Left lobe of liver (tissue), 2 donors: Measurements from ENCODE around the gene PSMG1. TPM values are rescaled to one million over a fixed set of nuclear protein-coding genes. Genes with fewer than 3 reads are reported as not detected.
"Not testable (repeated sequence)": the region's sequence is repeated elsewhere in the genome, so short reads cannot be mapped to it uniquely, and the experiment has no call there.

Experiments
- ATAC-seq: fragments of 200-7000 bp; cut with Tn5 transposase; one replicate; pipeline ENCODE4 v1.9.1; 2020; ENCODE audit warnings: mild to moderate bottlenecking, moderate library complexity
- DNase-seq: peaks from one replicate; pipeline ENCODE4 v3.0.0-alpha.2; 2020; ENCODE audit warnings: low spot score
- total RNA-seq: library from RNA; stranded (reverse); gene quantifications from one replicate; pipeline ENCODE4 v1.2.1, GENCODE V29; 2021
- donor health status: DM: no; HTN: no; CAD: no; lungs with moderate emphysema.
- donor health status: DM: no; HTN: yes; CAD: no.

Gene PSMG1
- 18.2 TPM for total RNA-seq

- peak; percentile 89 for ATAC-seq
- peak; percentile 97 for DNase-seq
Observed at GRCh38 chr21:39183272-39184049, at the start of gene PSMG1. PSMG1 (minus strand) TSS chr21:39183451; CDS start chr21:39183385, 66 bp downstream.

GRCh38 chr21:39232861-39233291, 49.6 kb upstream of the PSMG1 start:
- no peak for DNase-seq
- no peak for ATAC-seq

DNA sequence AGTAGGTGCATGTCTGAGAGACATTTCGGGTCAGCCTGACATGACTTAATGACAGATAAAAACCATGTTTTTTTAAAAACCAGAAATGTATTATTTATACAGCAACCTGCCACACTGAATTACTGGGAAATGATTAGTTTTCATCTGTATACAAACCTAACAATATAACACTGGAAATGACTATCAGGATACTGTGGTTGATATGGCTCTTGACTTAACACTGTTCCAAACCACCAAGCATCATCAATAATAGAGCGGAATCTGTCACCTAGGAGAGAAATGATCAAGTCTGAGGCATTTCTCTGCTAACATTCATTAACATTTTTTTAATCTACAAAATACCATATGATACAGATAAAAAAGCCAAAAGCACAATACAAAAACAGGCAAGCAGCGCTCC, 41.7 kb upstream of the PSMG1 start:
- DNase-seq (no peak), ATAC-seq (no peak)

DNA sequence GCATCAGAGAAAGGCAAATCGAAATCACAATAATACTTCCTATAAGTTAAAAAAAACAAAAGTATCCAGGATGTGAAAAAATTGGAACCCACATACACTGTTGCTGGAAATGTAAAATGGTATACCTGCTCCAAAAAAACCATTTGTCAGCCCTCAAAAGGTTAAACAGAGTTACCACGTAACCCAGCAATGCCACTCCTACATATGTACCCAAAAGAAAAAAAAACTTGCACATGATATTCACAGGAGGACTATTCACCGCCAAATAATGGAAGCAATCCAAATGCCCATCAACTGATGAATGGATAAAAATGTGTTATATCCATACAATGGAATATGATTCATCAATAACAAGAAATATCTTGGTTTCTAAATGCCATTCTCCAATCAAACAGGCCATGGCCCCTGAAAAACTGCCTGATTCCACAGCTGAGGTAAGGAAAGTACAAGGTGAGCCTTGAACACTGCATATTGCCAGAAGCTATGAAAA, 38.8 kb upstream of the PSMG1 start:
- no peak for ATAC-seq
- no peak for DNase-seq

DNA sequence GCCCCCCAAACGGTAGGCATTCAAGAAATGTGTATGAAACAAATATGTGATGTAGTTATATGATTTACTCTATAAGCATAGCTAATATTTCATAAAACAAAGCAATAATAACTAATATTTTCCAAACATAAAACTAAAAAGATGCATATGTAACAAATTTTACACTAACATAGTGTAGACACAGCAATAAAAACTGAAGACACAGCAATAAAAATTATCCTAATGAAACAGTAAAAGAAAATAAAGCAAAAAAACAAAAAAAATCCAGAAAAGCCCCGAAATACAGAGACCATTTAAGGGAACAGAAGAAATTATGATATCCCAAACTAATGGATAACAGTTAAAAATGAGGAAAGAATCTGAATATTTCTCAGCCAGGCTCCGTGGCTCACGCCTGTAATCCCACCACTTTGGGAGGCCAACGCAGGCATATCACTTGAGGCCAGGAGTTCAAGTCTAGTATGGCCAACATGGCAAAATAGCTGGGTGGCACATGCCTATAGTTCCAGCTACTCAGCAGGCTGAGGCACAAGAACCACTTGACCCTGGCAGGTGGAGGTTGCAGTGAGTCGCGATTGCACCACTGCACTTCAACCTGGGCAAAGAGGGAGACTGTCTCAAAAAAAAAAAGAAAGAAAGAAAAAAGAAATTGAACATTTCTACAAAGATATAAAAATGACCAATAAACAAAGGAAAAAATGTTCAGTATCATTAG, 38.2 kb upstream of the PSMG1 start:
- DNase-seq (no peak), ATAC-seq (no peak)

- ATAC-seq, DNase-seq: not testable (repeated sequence)
Observed at GRCh38 chr21:39220875-39221274, 37.6 kb upstream of the PSMG1 start.

- no peak for ATAC-seq
- DNase-seq: no peak
Observed at GRCh38 chr21:39220150-39220549, 36.9 kb upstream of the PSMG1 start.

DNA sequence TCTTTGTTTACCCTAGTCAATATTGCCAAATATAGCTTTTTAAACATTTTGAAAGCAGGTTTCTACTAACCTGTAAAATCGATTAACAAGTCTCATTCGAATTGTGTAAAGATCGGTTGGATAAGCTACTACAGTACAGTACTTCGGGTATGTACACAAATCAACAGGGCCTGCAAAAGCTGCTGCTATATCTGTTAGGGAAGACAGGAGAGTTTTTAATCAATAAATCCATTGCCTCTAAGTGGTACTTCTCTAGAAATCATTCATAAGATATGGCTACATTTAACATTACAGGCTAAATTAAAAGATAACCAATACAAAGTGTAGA, 34.8 kb upstream of the PSMG1 start:
- peak; percentile 44 for ATAC-seq
- DNase-seq: no peak

DNA sequence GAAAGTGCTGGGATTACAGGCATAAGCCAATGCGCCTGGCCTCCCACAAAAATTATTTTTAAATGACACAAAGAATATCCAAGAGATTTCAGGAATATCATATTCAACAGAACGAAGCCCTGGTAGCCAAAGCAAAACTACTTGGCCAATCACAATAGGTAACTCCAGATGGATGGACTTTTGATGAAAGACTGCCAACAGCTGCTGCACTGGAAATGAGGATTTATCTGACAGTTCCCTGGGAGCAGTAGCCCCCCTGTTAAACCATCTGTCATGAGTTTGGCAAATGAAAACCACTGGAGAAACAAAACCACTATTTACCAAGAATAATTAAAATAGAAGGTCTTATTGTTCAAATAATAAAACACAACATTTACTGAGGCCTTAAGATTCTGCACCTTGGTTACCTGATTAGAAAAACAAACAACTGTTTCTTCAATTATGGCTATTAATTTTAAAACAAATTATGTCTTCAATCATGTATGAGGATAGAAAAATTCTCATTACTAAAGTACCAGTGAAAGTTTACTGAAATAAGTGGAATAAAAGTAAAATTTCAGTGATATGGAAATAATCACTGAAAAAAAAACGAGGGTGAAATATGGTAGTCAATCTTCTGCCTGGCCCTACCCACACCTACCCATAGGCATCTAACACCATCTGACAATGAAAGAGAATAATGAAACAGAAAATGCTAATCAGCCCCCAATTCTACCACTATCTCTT, 34.3 kb upstream of the PSMG1 start:
- peak; percentile 28 for ATAC-seq

GRCh38 chr21:39216290-39216689, 33.0 kb upstream of the PSMG1 start:
- ATAC-seq (no peak), DNase-seq (no peak)

More for the DNA sequence above, 34.3 kb upstream of the PSMG1 start:
- no peak for DNase-seq

DNA sequence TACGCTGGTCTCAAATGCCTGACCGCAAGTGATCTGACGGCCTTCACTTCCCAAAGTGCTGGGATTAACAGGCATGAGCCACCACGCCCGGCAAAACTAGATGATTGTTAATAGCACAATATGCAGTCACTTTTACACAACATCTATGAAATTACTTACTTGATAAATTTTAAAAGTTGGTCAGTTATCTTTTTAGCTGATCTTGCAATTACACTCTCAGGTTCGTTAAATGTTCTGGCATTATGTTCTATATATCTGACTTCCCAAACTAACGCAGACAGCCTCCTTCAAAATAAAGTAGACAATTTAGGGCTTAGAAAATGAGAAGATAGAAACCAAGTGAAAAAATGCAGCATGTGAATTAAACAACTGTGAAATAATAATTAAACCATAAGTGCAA, 31.8 kb upstream of the PSMG1 start:
- ATAC-seq: no peak
- DNase-seq: no peak

DNA sequence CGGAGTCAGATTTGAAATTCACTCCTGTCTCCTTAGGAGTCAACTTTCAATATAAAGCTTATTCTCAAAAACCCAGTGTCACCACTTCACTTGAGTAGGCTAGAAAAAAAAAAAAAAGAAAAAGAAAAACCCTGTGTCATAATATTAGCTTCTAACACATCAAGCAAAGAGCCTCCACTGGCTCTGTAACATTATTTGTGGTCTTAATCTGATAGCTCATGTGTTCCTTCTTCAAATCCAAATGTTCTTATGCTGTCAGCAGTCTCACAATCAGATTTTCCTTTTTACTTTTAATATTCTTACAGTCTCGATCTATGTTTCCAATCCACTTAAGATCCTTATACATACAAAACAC, 26.1 kb upstream of the PSMG1 start:
- ATAC-seq: no peak

GRCh38 chr21:39208624-39209333, 25.5 kb upstream of the PSMG1 start:
- no peak for ATAC-seq
- no peak for DNase-seq

More for the DNA sequence above, 26.1 kb upstream of the PSMG1 start:
- no peak for DNase-seq

- DNase-seq (no peak), ATAC-seq (no peak)
Observed at GRCh38 chr21:39204134-39204533, 20.9 kb upstream of the PSMG1 start.

- ATAC-seq (no peak), DNase-seq (no peak)
Observed at GRCh38 chr21:39198800-39199199, 15.5 kb upstream of the PSMG1 start.

- DNase-seq (no peak), ATAC-seq (peak; percentile 26)
Observed at GRCh38 chr21:39197448-39198233, 14.4 kb upstream of the PSMG1 start.

- DNase-seq (no peak), ATAC-seq (no peak)
Observed at GRCh38 chr21:39196838-39197237, 13.6 kb upstream of the PSMG1 start.

GRCh38 chr21:39196310-39196709, 13.1 kb upstream of the PSMG1 start:
- DNase-seq (no peak), ATAC-seq (no peak)

- ATAC-seq (no peak), DNase-seq (no peak)
Observed at GRCh38 chr21:39193380-39193779, 10.1 kb upstream of the PSMG1 start.
